ENCODE data around the gene GOLGA6A.
A peak's percentile ranks its signal among the peaks of the same experiment; 100 is the strongest.
"Not testable (repeated sequence)": the region's sequence is repeated elsewhere in the genome, so short reads cannot be mapped to it uniquely, and the experiment has no call there.

GOLGA6A gene

GRCh38 chr15:74099963-74100733 lies 17.8 kb upstream of the GOLGA6A start:
- DNase-seq, result peak; percentile 74

- not testable (repeated sequence) for DNase-seq
These were observed 14.6 kb upstream of the GOLGA6A start for GRCh38 chr15:74096753-74097474.

GRCh38 chr15:74095610-74096009 lies 13.3 kb upstream of the GOLGA6A start:
- DNase-seq, result not testable (repeated sequence)

- DNase-seq, result not testable (repeated sequence)
These were observed 12.2 kb upstream of the GOLGA6A start for GRCh38 chr15:74094567-74094966.

DNA sequence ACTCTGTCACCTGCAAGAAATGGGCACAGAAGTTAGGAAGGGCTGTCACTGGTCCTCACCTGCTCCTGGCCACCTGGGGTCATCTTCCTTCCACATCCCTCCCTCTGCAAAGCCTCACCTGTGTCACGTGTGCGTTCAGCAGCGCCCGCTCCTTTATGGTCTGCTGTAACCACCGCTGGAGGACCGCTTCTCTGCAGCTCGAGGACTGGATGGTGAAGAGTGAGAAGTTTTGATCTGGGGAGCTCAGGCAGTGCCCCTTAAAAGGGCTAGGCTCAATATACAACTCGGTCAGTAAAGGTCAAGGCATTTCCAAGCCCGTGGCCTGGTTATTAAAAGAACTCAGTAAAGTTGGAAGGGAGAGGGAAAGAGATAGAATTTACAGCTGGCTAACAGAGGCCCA lies 6.6 kb downstream of the GOLGA6A start:
- not testable (repeated sequence) for DNase-seq

DNA sequence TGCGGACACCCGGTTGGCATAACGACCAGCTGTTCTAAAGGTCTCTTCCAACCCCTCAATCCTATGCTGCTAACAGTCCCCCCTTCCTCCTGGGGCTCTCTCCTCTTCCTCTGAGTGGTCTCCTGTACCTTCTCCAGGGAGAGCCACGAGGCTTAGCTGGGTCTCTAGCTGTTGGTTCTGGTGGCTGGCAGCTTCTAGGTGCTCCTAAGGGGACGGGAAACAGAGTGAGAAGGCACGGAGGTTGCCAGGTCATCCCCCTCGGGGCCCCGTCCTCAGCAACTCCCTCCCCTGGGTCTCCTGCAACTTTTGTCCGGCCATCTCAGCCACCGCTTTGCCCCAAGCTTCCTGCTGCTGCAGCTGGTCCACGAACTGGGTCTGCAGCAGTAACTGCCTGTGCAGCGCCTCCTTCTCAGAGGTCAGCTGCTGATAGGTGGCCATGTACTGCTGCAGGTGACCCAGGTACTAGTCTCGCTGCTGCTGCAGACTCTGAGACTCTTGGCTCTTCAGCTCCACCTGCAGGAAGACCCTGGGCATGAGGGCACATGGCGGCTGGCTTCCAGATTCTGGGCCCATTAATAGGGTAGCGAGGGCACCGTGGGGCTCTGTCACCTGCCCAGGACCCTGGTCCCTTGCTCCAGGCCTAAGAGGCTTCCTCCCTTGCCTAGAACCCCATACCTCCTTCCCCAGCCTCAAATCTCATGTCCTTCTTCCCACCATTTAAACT lies 9.6 kb downstream of the GOLGA6A start:
- DNase-seq, result peak; percentile 42

DNA sequence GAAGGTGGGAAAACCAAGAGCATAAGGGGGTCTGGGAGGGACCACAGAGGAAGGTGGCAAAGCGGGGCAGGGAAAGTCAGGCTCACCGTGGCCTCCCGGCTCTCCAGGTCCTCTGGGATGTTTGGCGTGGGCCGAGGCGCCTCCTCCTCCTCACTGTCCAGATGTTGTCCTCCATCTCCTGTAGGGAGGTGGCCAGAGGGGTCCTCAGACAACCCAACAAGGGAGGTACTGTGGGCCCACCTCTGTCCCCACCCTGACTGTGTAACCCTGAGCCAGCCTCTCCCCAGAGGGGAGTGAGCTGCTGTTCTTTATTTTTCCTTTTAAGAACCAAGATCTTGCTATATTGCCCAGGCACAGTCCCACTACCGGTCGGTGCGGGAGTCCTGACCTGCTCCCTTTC lies 10.2 kb downstream of the GOLGA6A start:
- not testable (repeated sequence) for DNase-seq

- not testable (repeated sequence) for DNase-seq
These were observed 10.7 kb downstream of the GOLGA6A start for GRCh38 chr15:74071645-74072044.

- peak; percentile 54 for DNase-seq
These were observed 16.5 kb downstream of the GOLGA6A start for GRCh38 chr15:74065684-74066411.

GRCh38 chr15:74064822-74065221 lies 17.5 kb downstream of the GOLGA6A start:
- DNase-seq, result not testable (repeated sequence)

GRCh38 chr15:74064183-74064582 lies 18.2 kb downstream of the GOLGA6A start:
- DNase-seq, result not testable (repeated sequence)

DNA sequence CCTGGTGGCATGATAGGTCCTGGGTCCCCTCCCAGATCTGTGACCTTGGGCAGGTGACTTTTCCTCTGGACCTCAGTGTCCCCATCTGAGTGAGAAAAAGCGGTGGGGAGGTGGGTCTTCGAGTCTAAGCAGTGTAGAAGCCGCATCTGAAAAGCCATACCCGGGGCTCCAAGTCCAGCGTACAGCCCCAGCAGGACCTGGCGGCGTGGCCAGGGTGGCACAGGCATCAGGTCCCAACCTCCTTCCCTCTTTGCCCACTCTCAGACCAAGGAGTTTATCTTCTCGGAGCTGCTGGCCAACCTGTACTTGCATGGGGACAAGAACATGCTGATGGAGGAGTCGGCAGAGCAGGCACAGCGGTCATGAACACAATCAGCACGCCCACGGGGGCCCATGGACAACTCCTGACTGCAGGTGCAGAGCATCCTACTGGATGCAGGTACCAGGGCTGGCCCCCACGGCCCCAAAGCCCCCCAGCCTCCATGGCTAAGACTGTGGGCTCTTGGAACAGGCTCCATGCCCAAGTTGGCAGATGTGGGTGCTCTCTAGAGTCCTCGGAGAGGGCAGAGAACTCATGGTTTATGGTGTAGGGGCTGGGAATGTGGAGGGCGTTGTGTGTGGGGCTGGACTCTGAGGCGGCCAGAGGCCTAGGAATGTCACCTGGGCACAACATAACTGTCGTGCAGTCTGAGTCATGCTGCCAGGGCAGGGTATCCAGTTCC lies 18.8 kb downstream of the GOLGA6A start:
- DNase-seq, result not testable (repeated sequence)

GRCh38 chr15:74062671-74063070 lies 19.7 kb downstream of the GOLGA6A start:
- no peak for DNase-seq

DNA sequence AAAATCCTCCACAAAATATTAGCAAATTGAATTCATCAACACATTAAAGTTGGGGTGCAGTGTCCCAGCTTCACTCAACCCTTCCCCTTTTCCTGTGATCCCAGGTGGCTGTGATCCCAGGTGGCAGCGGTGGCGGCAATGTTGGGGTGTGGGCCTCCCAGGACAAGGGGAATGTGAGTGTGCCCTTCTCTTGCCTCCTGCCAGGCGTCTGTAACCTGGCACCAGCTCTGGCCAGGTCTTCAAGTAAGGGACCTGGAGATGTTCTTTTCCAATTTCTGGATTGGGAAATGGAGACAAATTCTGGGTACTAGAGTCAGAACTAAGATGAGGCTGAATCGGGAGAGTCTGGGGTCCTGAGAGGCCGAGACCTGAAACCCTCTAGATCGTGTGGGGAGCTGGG lies 20.1 kb downstream of the GOLGA6A start:
- DNase-seq, result no peak

DNA sequence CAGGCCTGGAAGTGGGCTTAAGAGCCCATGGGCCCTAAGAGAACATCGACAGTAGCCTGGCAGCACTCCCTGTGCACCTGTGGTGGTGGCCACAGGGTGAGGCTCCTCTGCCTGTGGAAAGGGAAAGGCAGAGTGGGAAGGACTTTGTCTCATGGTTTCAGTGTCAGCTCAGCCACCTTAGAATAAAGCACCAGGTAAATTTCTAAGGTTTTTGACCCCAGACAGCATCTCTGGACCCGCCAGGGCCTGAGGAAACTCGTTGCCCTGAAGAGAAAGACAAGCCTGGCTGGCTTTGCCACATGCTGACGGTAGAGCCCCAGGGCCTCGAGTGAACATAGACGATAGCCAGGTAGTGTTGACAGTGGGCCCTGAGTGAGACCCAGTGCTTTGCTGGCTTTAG lies 22.1 kb downstream of the GOLGA6A start:
- no peak for DNase-seq

DNA sequence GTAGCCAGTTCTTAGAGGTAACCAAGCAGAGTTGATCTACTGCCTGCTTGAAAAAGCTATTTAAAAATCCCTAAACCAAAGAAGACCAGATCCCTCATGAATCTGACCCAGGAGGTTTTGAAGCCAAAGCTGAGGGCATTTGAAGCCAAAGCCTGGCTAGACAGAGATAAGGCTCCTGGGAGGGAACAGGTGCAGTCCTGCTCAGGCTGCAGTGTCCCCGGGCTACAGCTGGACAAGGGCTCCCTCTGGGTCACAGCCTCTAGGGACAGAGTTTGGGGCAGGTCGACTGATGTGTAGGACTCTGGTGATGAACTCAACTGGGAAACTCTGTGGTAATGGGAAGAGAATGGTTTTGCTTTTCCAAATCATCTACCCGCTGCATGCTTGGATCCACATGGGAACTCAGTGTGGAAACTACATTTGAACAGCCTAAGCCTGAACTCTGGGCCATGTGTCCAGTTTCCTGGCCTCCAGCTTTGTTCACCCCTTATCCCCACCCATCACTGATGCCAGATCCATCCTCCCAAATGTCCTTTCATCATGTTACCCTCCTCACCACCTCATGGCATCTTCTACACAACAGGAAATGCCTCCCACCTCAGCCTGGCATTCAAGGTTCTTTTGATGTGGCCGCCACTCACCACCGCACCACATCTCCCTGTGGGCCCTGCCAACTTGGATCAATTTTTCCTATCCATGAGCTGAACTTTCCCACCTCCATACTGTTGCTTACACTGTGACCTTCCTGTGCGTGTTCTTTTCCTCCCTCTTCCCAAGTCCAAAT lies 23.1 kb downstream of the GOLGA6A start:
- not testable (repeated sequence) for DNase-seq

DNA sequence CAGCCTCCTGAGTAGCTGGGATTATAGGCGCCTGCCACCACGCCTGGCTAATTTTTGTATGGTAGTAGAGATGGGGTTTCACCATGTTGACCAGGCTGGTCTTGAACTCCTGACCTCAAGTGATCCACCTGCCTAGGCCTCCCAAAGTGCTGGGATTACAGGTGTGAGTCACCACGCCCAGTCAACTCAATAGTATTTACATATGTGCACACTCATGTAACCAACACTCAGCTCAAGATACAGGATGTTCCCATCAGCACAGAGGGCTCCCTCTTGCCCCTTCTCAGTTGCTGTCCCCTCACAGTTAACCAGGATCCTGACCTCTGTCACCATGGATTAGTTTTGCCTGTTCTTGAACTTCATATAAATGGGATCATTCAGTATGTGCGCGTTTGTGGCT lies 26.0 kb downstream of the GOLGA6A start:
- not testable (repeated sequence) for DNase-seq

DNA sequence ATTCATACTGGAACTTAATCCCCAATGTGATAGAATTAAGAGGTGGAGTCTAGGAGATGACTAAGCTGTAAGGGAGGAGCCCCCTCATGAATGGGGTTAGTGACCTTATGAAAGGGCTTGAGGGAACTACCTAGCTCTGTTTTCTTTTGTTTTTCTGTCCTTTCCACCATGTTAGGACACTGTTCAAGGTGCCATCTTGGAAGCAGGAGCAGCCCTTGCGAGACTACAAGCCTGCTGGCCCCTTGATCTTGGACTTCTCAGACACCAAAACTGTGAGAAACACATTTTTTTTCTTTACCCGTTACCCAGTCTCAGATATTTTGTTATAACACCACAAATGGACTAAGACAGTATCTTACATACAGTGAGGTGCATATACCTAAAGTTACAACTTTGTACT lies 26.5 kb downstream of the GOLGA6A start:
- no peak for DNase-seq

- peak; percentile 69 for DNase-seq
These were observed 28.3 kb downstream of the GOLGA6A start for GRCh38 chr15:74053941-74054529.

- DNase-seq, result no peak
These were observed 28.8 kb downstream of the GOLGA6A start for GRCh38 chr15:74053517-74053916.

Data from CD4-positive, alpha-beta T cell treated with Interleukin-17A for 1 hour (primary cell).